ENCODE data around the gene TPO.

DNA sequence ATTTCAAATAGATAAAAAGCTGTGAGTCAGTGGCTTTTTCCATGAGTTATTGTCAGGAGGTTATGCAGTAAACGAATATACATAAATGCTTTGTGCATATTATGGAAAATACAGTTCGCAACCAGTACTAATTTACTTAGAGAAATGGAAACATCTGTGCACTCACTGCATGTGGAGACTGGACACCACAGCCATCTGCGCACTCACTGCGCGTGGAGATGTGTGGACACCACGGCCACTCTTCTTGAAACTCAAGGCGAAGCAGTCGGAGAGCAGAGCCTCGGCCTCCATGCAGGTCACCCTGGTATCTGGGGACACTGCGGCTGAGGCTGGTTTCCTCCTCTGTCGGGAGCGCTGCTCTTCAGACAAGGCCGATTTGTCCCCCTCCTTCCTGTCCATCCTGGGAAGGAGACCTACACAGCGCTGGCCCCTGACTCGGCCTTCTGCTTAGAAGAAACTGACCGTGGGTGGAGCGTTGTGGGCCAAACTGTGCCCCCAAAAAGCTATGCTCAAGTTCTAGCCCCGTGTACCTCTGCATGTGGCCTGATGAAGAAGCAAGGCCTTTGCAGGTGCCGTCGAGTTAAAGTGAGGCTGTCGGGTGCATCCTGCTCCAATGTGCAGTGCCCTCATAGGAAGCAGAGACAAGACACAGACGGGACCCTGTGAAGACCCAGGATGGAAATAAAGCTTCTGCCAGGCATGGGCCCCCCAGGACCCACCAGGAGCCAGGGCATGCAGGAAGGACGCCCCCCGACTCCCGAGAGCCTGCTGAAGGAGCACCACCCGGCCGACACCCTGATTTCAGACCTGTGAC, 88.0 kb downstream of the TPO start:
- TF ChIP-seq, protein P1, sequence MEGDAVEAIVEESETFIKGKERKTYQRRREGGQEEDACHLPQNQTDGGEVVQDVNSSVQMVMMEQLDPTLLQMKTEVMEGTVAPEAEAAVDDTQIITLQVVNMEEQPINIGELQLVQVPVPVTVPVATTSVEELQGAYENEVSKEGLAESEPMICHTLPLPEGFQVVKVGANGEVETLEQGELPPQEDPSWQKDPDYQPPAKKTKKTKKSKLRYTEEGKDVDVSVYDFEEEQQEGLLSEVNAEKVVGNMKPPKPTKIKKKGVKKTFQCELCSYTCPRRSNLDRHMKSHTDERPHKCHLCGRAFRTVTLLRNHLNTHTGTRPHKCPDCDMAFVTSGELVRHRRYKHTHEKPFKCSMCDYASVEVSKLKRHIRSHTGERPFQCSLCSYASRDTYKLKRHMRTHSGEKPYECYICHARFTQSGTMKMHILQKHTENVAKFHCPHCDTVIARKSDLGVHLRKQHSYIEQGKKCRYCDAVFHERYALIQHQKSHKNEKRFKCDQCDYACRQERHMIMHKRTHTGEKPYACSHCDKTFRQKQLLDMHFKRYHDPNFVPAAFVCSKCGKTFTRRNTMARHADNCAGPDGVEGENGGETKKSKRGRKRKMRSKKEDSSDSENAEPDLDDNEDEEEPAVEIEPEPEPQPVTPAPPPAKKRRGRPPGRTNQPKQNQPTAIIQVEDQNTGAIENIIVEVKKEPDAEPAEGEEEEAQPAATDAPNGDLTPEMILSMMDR (IDR thresholded peaks at IDR 0.05; ENCODE audit: poor library complexity) = no peak
- TF ChIP-seq EZH2phosphoT487 (IDR thresholded peaks at IDR 0.05; ENCODE audit: low read depth, severe bottlenecking, unreplicated experiment) = no peak
- no peak for TF ChIP-seq EZH2 (IDR thresholded peaks at IDR 0.05; ENCODE audit: borderline replicate concordance)

Measured in hepatocyte (in vitro differentiated cells).